Mesothelial cell of epicardium (in vitro differentiated cells): ENCODE measurements around the gene SPINK8. TPM values are rescaled to one million over a fixed set of nuclear protein-coding genes. Genes with fewer than 3 reads are reported as not detected.

ENCODE experiments used
- DNase-seq, 2 experiments: peaks; one replicate each; pipeline ENCODE4 v3.0.0; 2021; ENCODE audit warnings: low spot score in 2 of 2; ENCODE audit not compliant: unreplicated experiment in 2 of 2
- H3K27ac Mint-ChIP-seq: 2 replicates; pipeline ENCODE4 v1.8.0; 2021; ENCODE audit warnings: mixed read lengths
- H3K27me3 Mint-ChIP-seq: 2 replicates; pipeline ENCODE4 v1.8.0; 2021; ENCODE audit warnings: low read depth, mixed read lengths
- H3K36me3 Mint-ChIP-seq: 2 replicates; pipeline ENCODE4 v1.8.0; 2021; ENCODE audit warnings: mixed read lengths
- H3K4me1 Mint-ChIP-seq: 2 replicates; pipeline ENCODE4 v1.8.0; 2021; ENCODE audit warnings: mixed read lengths
- H3K4me3 Mint-ChIP-seq: 2 replicates; pipeline ENCODE4 v1.8.0; 2021; ENCODE audit warnings: mild to moderate bottlenecking, moderate library complexity, mixed read lengths
- H3K9me3 Mint-ChIP-seq: 2 replicates; pipeline ENCODE4 v1.8.0; 2021; ENCODE audit warnings: mixed read lengths
- CTCF ChIP-seq: fragments of 200-600 bp; sonication (generic); IDR thresholded peaks from one replicate; pipeline ENCODE4 v1.5.0; 2021; ENCODE audit warnings: antibody characterized with exemption; ENCODE audit not compliant: unreplicated experiment
- total RNA-seq: library from RNA; stranded (reverse); gene quantifications from 3 replicates; pipeline ENCODE4 v1.2.1, GENCODE V29; 2021

SPINK8 gene
- total RNA-seq, 1 donor from 2014 or later = not detected

GRCh38 chr3:48318713-48319468, 14.6 kb downstream of the SPINK8 start:
- no peak overlapping the region for H3K4me3 Mint-ChIP-seq
- H3K27me3 Mint-ChIP-seq = peaks cover 10% of the 10 kb centered on the region
- peaks cover 6% of the 10 kb centered on the region for H3K36me3 Mint-ChIP-seq
- no peaks in the 10 kb centered on the region for H3K4me1 Mint-ChIP-seq
- H3K9me3 Mint-ChIP-seq = peaks cover 24% of the 10 kb centered on the region
- no peak overlapping the region for H3K27ac Mint-ChIP-seq
- no peak for TF ChIP-seq CTCF
- no peak for DNase-seq

- H3K36me3 Mint-ChIP-seq = peaks cover 6% of the 10 kb centered on the region
- no peak overlapping the region for H3K4me3 Mint-ChIP-seq
- H3K27me3 Mint-ChIP-seq = peaks cover 2% of the 10 kb centered on the region
- H3K9me3 Mint-ChIP-seq = peaks cover 28% of the 10 kb centered on the region
- DNase-seq = no peak
- no peaks in the 10 kb centered on the region for H3K4me1 Mint-ChIP-seq
- TF ChIP-seq CTCF = no peak
- no peak overlapping the region for H3K27ac Mint-ChIP-seq
Observed at GRCh38 chr3:48314542-48314941, 18.9 kb downstream of the SPINK8 start.

- peaks cover 31% of the 10 kb centered on the region for H3K27me3 Mint-ChIP-seq
- H3K4me3 Mint-ChIP-seq = no peak overlapping the region
- no peak overlapping the region for H3K27ac Mint-ChIP-seq
- peaks cover 25% of the 10 kb centered on the region for H3K9me3 Mint-ChIP-seq
- TF ChIP-seq CTCF = no peak
- H3K4me1 Mint-ChIP-seq = peaks cover under 1% of the 10 kb centered on the region
- peaks cover 14% of the 10 kb centered on the region for H3K36me3 Mint-ChIP-seq
- DNase-seq = no peak
Observed at GRCh38 chr3:48306860-48307530, 26.5 kb downstream of the SPINK8 start.

- H3K27ac Mint-ChIP-seq = no peak overlapping the region
- peaks cover 18% of the 10 kb centered on the region for H3K36me3 Mint-ChIP-seq
- TF ChIP-seq CTCF = no peak
- H3K27me3 Mint-ChIP-seq = peaks cover 31% of the 10 kb centered on the region
- DNase-seq = no peak
- peaks cover 5% of the 10 kb centered on the region for H3K4me1 Mint-ChIP-seq
- H3K4me3 Mint-ChIP-seq = no peak overlapping the region
- peaks cover 29% of the 10 kb centered on the region for H3K9me3 Mint-ChIP-seq
Observed at GRCh38 chr3:48306290-48306689, 27.2 kb downstream of the SPINK8 start.

GRCh38 chr3:48305396-48305795, 28.1 kb downstream of the SPINK8 start:
- H3K9me3 Mint-ChIP-seq = peaks cover 29% of the 10 kb centered on the region
- no peak overlapping the region for H3K4me3 Mint-ChIP-seq
- TF ChIP-seq CTCF = no peak
- no peak for DNase-seq
- peaks cover 10% of the 10 kb centered on the region for H3K4me1 Mint-ChIP-seq
- peaks cover 18% of the 10 kb centered on the region for H3K36me3 Mint-ChIP-seq
- peaks cover 29% of the 10 kb centered on the region for H3K27me3 Mint-ChIP-seq
- no peak overlapping the region for H3K27ac Mint-ChIP-seq
